GM18499 (cell line): ENCODE results near the gene VPS45.
"Not testable (repeated sequence)": the region's sequence is repeated elsewhere in the genome, so short reads cannot be mapped to it uniquely, and the experiment has no call there.

Experiments
- ATAC-seq: cut with Tn5 transposase; IDR thresholded peaks from one replicate; pipeline ENCODE4 v1.9.1; 2021; ENCODE audit warnings: moderate number of reproducible peaks; ENCODE audit not compliant: insufficient read depth, unreplicated experiment

Gene VPS45

GRCh38 chr1:150126811-150127210 is 59.2 kb downstream of the VPS45 start:
- ATAC-seq: no peak

- no peak for ATAC-seq
Observed at GRCh38 chr1:150127464-150127863, 59.9 kb downstream of the VPS45 start.

GRCh38 chr1:150127868-150128267 is 60.3 kb downstream of the VPS45 start:
- no peak for ATAC-seq

GRCh38 chr1:150132372-150132771 is 64.8 kb downstream of the VPS45 start:
- no peak for ATAC-seq

- no peak for ATAC-seq
Observed at GRCh38 chr1:150134537-150134936, 67.0 kb downstream of the VPS45 start.

- ATAC-seq: not testable (repeated sequence)
Observed at GRCh38 chr1:150135400-150135799, 67.8 kb downstream of the VPS45 start.

GRCh38 chr1:150138044-150138443 is 70.5 kb downstream of the VPS45 start:
- ATAC-seq: no peak

GRCh38 chr1:150141452-150141851 is 73.9 kb downstream of the VPS45 start:
- no peak for ATAC-seq

GRCh38 chr1:150142083-150142482 is 74.5 kb downstream of the VPS45 start:
- ATAC-seq: no peak

GRCh38 chr1:150144606-150145005 is 77.0 kb downstream of the VPS45 start:
- ATAC-seq: no peak

GRCh38 chr1:150146016-150146415 is 78.4 kb downstream of the VPS45 start:
- ATAC-seq: not testable (repeated sequence)

GRCh38 chr1:150146849-150147542 is 79.4 kb downstream of the VPS45 start:
- ATAC-seq: no peak

- ATAC-seq: no peak
Observed at GRCh38 chr1:150148837-150149270, 81.3 kb downstream of the VPS45 start.

- no peak for ATAC-seq
Observed at GRCh38 chr1:150149271-150150132, 81.9 kb downstream of the VPS45 start, which contains the start of gene PLEKHO1. Gene PLEKHO1 (plus strand): TSS chr1:150149916. CDS start chr1:150150258, 342 bp downstream.

- no peak for ATAC-seq
Observed at GRCh38 chr1:150150133-150151021, 82.8 kb downstream of the VPS45 start.

- ATAC-seq: no peak
Observed at GRCh38 chr1:150151291-150152181, 84.0 kb downstream of the VPS45 start.

- ATAC-seq: no peak
Observed at GRCh38 chr1:150152182-150152536, 84.6 kb downstream of the VPS45 start.

- no peak for ATAC-seq
Observed at GRCh38 chr1:150152772-150153456, 85.3 kb downstream of the VPS45 start.

- no peak for ATAC-seq
Observed at GRCh38 chr1:150154143-150154542, 86.6 kb downstream of the VPS45 start.
